Neuronal stem cell (in vitro differentiated cells): Measurements from ENCODE around the gene FMNL1.

Source experiments
- DNase-seq: peaks from one replicate; pipeline ENCODE4 v3.0.0-alpha.2; 2013; ENCODE audit warnings: low spot score
- H2AFZ ChIP-seq: one replicate; pipeline ENCODE4 v1.6.1; 2013; ENCODE audit warnings: mild to moderate bottlenecking, low read length, inconsistent platforms
- H2AK5ac ChIP-seq: 2 replicates; pipeline ENCODE4 v1.6.1; 2013; ENCODE audit warnings: low read depth, mild to moderate bottlenecking, inconsistent platforms, low read length, moderate library complexity, mixed read lengths
- H2BK120ac ChIP-seq: 2 replicates; pipeline ENCODE4 v1.6.1; 2013; ENCODE audit warnings: low read depth, mild to moderate bottlenecking, inconsistent platforms, low read length, moderate library complexity, mixed read lengths
- H2BK12ac ChIP-seq: one replicate; pipeline ENCODE4 v1.6.1; 2013; ENCODE audit warnings: low read length, inconsistent platforms
- H2BK15ac ChIP-seq: 2 replicates; pipeline ENCODE4 v1.6.1; 2013; ENCODE audit warnings: mild to moderate bottlenecking, low read length, inconsistent platforms, mixed read lengths
- H2BK5ac ChIP-seq: one replicate; pipeline ENCODE4 v1.6.1; 2013; ENCODE audit warnings: inconsistent platforms, mild to moderate bottlenecking, low read length, moderate library complexity
- H3K14ac ChIP-seq: one replicate; pipeline ENCODE4 v1.6.1; 2013; ENCODE audit warnings: low read length, inconsistent platforms
- H3K18ac ChIP-seq: 2 replicates; pipeline ENCODE4 v1.6.1; 2013; ENCODE audit warnings: low read length, inconsistent platforms
- H3K23ac ChIP-seq: 2 replicates; pipeline ENCODE4 v1.6.1; 2013; ENCODE audit warnings: low read depth, mild to moderate bottlenecking, mixed read lengths, low read length, inconsistent platforms; ENCODE audit not compliant: poor library complexity
- H3K27ac ChIP-seq: replicated peaks from 3 replicates; pipeline ENCODE4 v1.5.1; 2013; ENCODE audit warnings: low read length, inconsistent platforms
- H3K27me3 ChIP-seq, 3 experiments: 2 replicates each; pipeline ENCODE4 v1.6.1; 2013; ENCODE audit warnings: low read length in 3 of 3, mild to moderate bottlenecking in 2 of 3, inconsistent platforms in 1 of 3, low read depth in 1 of 3, mixed read lengths in 1 of 3, moderate library complexity in 1 of 3; ENCODE audit not compliant: control insufficient read depth in 3 of 3, insufficient read depth in 3 of 3
- H3K36me3 ChIP-seq, 2 donors: replicated peaks in 1 of 2; 2 replicates each; pipeline ENCODE4 v1.6.1; 2013; ENCODE audit warnings: low read length in 2 of 2; ENCODE audit not compliant: control insufficient read depth in 2 of 2, insufficient read depth in 2 of 2
- H3K4ac ChIP-seq: 2 replicates; pipeline ENCODE4 v1.6.1; 2013; ENCODE audit warnings: inconsistent platforms, mild to moderate bottlenecking, low read length, moderate library complexity
- H3K4me1 ChIP-seq, 2 donors: 1 replicate in 1 of 2; 2 replicates in 1 of 2; pipeline ENCODE4 v1.6.1; 2013; ENCODE audit warnings: low read length in 2 of 2, low read depth in 1 of 2; ENCODE audit not compliant: control insufficient read depth in 2 of 2, insufficient read depth in 1 of 2
- H3K4me2 ChIP-seq: one replicate; pipeline ENCODE4 v1.6.1; 2013; ENCODE audit warnings: mild to moderate bottlenecking, low read length, inconsistent platforms; ENCODE audit not compliant: insufficient read depth, poor library complexity, severe bottlenecking
- H3K4me3 ChIP-seq, 2 donors: 2 replicates each; pipeline ENCODE4 v1.5.1; 2013; ENCODE audit warnings: low read length in 2 of 2, mild to moderate bottlenecking in 2 of 2, inconsistent platforms in 1 of 2, moderate library complexity in 1 of 2
- H3K79me1 ChIP-seq: one replicate; pipeline ENCODE4 v1.6.1; 2013; ENCODE audit warnings: low read depth, mild to moderate bottlenecking, inconsistent platforms, low read length, moderate library complexity
- H3K9ac ChIP-seq: one replicate; pipeline ENCODE4 v1.6.1; 2013; ENCODE audit warnings: mild to moderate bottlenecking, low read depth, low read length, inconsistent platforms; ENCODE audit not compliant: poor library complexity
- H3K9me3 ChIP-seq, 2 donors: replicated peaks in 1 of 2; 2 replicates each; pipeline versions ENCODE3 to v1.6.1; 2013; ENCODE audit warnings: low read length in 2 of 2, mild to moderate bottlenecking in 2 of 2, inconsistent platforms in 1 of 2, low read depth in 1 of 2, mixed read lengths in 1 of 2, moderate library complexity in 1 of 2; ENCODE audit not compliant: control insufficient read depth in 2 of 2, insufficient read depth in 1 of 2
- H4K8ac ChIP-seq: one replicate; pipeline ENCODE4 v1.6.1; 2013; ENCODE audit warnings: low read depth, mild to moderate bottlenecking, inconsistent platforms, low read length, moderate library complexity
- H4K91ac ChIP-seq: one replicate; pipeline ENCODE4 v1.6.1; 2013; ENCODE audit warnings: low read length, low read depth, mild to moderate bottlenecking, inconsistent platforms; ENCODE audit not compliant: poor library complexity
- WGBS, 2 donors: extraction: QIAGEN DNeasy Blood & Tissue Kit; methylation state at CpG; one replicate each; pipeline ENCODE4 v1.1.7; 2013; ENCODE audit warnings: missing lambda C conversion rate in 2 of 2, mixed read lengths in 1 of 2; ENCODE audit not compliant: insufficient read length in 2 of 2, insufficient replicate concordance in 1 of 2; ENCODE audit errors: extremely low coverage in 2 of 2; 5-methylcytosine and 5-hydroxymethylcytosine counted together

Gene FMNL1

DNA sequence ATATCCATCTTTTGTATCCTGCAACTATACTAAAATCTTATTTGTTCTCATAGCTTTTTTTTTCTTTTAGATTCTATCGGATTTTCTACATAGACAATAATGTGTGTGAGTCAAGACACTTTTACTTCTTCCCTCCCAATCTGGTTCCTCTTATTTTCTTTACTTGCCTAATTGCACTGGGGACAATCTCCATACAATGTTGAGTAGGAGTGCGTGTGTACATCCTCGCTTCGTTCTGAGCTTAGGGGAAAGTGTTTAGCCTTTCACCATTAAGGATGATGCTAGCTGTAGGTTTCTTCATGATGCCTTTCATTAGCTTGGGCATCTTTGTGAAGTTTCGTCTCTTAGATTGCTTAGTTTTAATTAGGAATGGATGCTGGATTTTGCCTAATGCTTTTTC, 37.3 kb downstream of the FMNL1 start:
- no peak for DNase-seq
- peaks cover 0 to 17% of the 10 kb centered on the region in 2 donors for H3K4me1 ChIP-seq
- no peak overlapping the region for H3K4me2 ChIP-seq
- H3K79me1 ChIP-seq = peaks cover 4% of the 10 kb centered on the region
- H3K4ac ChIP-seq = no peak overlapping the region
- H3K23ac ChIP-seq = no peak overlapping the region
- WGBS, 2 donors = no CpG with 5 or more reads among the region's 5 CpGs
- H3K18ac ChIP-seq = no peak overlapping the region
- H2AFZ ChIP-seq = no peak overlapping the region
- H3K9ac ChIP-seq = no peak overlapping the region
- H3K14ac ChIP-seq = no peak overlapping the region
- H2BK15ac ChIP-seq = no peak overlapping the region
- no peak overlapping the region for H3K4me3 ChIP-seq
- H4K8ac ChIP-seq = no peak overlapping the region
- peaks cover 5 to 17% of the 10 kb centered on the region in 2 donors for H3K36me3 ChIP-seq
- no peak overlapping the region for H3K27ac ChIP-seq
- no peaks in the 10 kb centered on the region for H3K9me3 ChIP-seq
- no peak overlapping the region for H2BK12ac ChIP-seq
- H4K91ac ChIP-seq = no peak overlapping the region
- H2AK5ac ChIP-seq = no peak overlapping the region
- no peak overlapping the region for H2BK120ac ChIP-seq
- peaks cover 0 to 8% (median 2%) of the 10 kb centered on the region in 3 experiments for H3K27me3 ChIP-seq
- no peak overlapping the region for H2BK5ac ChIP-seq

DNA sequence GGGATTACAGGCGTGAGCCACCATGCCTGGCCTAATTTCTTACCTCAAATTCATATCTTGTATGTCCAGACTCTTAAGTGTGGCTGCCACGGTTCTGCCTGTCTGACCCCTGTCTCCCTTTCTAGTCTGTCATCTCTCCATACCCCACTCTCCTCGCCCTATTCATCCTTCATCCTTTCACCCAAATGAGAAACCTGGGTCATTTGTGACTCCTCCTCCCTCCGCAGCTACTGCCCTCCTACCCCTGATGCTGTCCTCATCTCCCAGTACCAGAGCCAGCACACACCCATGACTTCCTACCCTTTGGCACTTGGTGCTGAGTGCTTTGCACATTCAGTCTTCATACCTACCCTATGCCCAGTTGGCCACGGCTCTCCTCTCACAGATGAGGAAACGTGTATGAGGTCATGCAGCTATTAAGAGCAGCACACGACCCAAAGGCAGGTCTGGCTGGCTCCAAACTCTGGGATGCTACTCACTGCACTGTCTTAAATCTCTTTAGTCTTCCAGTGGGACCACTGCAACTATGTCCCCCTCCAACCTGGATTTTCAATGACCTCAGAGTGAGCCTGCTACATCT, 38.6 kb downstream of the FMNL1 start:
- Histone ChIP-seq H3K4ac (no peak overlapping the region), H2BK15ac (no peak overlapping the region), H3K79me1 (peaks cover 4% of the 10 kb centered on the region), H3K27me3 (peaks cover 0 to 3% (median 2%) of the 10 kb centered on the region in 3 experiments), H3K14ac (no peak overlapping the region), H4K8ac (no peak overlapping the region), H2AK5ac (no peak overlapping the region), H3K23ac (no peak overlapping the region), H2BK120ac (no peak overlapping the region), H3K4me3 (peak overlapping the region in 1 of 2 donors; percentile 5), H3K18ac (no peak overlapping the region), H3K4me1 (peaks cover 0 to 17% of the 10 kb centered on the region in 2 donors), H3K9me3 (no peaks in the 10 kb centered on the region), H3K4me2 (no peak overlapping the region), H2BK12ac (no peak overlapping the region), H3K27ac (no peak overlapping the region), H3K36me3 (peaks cover 17 to 30% of the 10 kb centered on the region in 2 donors), H3K9ac (no peak overlapping the region), H2BK5ac (no peak overlapping the region), H4K91ac (no peak overlapping the region), H2AFZ (no peak overlapping the region)
- DNase-seq = no peak
- no CpG with 5 or more reads among the region's 7 CpGs for WGBS, 2 donors

DNA sequence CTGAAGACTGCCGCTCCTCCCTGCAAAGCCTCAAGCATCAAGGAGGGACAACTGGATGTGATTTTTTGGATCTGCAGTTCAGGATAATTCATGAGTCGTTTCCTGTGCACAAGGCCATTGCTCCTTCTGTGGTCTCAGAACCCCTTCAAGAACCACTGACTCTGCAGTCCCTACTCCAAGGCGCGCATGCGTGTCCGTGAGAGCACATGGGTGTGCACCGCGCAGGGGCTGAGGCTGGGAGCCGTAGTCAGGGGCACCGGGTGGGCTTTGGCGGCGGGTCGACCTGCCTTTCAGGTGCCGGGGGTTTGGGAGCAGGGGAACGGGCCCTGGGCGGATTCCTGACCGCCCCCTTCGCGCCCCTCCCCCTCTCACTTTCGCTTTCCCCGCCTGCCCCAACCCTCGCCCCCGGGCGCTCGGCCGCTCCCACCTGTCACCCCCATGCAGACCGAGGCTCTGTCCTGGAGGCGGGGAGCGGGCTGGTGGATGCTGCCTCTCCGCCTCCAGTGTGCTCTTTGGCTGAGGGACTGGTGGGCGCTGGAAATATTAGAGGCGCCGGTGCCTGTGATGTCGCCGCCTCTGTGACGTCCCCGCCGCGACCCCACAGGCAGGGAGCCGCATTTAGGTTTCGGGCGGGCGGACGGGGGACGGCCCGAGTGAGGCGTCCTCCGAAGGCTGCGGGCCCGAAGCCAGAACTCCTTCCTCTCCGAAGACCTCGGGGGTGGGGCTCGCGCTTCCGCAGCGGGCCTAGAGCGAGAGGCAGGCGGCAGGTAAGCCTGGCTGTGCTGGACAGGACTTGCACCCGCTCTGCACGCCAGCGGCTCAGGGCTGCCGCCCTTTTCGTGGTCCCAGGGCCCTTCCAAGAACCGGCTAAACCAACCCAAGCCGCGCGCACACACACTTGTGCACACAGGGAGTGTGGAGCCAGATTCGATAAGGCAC, 40.2 kb downstream of the FMNL1 start, which contains the start of gene SPATA32:
Gene SPATA32 (minus strand): TSS at position 518 of the 939 bp plus-strand sequence. CDS start 78 bp downstream, at position 440.
- peaks cover 0 to 13% of the 10 kb centered on the region in 2 donors for H3K4me1 ChIP-seq
- no CpG with 5 or more reads among the region's 68 CpGs for WGBS, 2 donors
- H3K27me3 ChIP-seq = peaks cover 0 to 2% (median 0%) of the 10 kb centered on the region in 3 experiments
- H3K9ac ChIP-seq = peak within 1 kb of the TSS; percentile 85
- peak within 1 kb of the TSS; percentile 73 for H2BK120ac ChIP-seq
- peak within 1 kb of the TSS; percentile 85 for H3K23ac ChIP-seq
- H2BK15ac ChIP-seq = no peak within 1 kb of the TSS
- no peak within 1 kb of the TSS for H2AFZ ChIP-seq
- peak; percentile 40 for DNase-seq
- H3K4ac ChIP-seq = no peak within 1 kb of the TSS
- no peak within 1 kb of the TSS for H3K27ac ChIP-seq
- H3K4me3 ChIP-seq = peak within 1 kb of the TSS in 1 of 2 donors; percentile 77
- peak within 1 kb of the TSS; percentile 96 for H3K14ac ChIP-seq
- peak within 1 kb of the TSS; percentile 65 for H2AK5ac ChIP-seq
- no peak within 1 kb of the TSS for H2BK12ac ChIP-seq
- no peak within 1 kb of the TSS for H4K91ac ChIP-seq
- H3K18ac ChIP-seq = peak within 1 kb of the TSS; percentile 94
- H3K79me1 ChIP-seq = peaks cover 4% of the 10 kb centered on the region
- peak within 1 kb of the TSS; percentile 88 for H3K4me2 ChIP-seq
- H4K8ac ChIP-seq = peak within 1 kb of the TSS; percentile 97
- peaks cover 25 to 45% of the 10 kb centered on the region in 2 donors for H3K36me3 ChIP-seq
- no peak within 1 kb of the TSS for H2BK5ac ChIP-seq
- H3K9me3 ChIP-seq = no peaks in the 10 kb centered on the region
